ENCODE results near the gene YDJC.
"Not testable (repeated sequence)": the region's sequence is repeated elsewhere in the genome, so short reads cannot be mapped to it uniquely, and the experiment has no call there.

The YDJC gene

DNA sequence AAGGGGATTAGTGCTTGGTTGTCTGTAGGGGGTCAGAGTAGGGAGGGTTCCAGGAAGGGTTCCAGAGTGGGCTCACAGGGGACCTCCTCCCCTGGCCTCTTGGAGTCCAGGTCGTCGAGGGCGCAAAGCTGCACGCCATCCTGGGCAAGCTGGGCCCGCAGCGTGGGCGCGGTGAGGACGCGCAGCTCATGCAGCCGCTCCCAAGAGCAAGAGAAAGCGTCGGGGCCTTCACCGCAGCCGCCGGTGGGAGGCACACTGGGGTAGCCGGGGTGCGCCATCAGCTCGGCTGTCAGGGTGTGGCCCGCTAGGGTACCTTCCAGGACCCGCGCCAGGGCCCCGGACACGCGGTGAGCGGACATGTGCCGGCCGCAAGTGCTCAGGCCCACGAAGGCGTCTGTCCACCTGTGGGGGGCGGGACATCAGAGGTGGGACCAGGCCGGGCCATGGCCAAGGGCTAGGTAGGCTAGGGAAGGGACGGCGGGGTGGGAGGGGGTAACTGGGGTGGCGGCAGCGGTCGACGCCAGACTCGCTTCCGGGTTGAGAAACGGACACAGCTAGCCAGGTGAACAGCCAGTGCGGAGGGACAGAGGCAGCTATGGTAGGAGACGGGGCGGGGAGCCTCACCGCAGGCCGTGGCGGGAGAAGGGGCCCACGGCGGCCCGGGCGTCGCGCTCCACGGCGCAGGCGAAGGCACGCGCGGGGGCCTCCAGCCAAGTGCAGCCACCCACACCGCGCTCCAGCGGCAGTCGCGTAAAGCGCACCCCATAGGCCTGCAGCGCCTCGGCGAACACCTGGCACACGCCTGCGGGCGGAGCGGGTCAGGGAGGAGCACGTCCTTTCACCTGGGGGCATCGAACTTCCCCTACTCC, 1.2 kb downstream of the YDJC start:
- DNase-seq, result no peak

DNA sequence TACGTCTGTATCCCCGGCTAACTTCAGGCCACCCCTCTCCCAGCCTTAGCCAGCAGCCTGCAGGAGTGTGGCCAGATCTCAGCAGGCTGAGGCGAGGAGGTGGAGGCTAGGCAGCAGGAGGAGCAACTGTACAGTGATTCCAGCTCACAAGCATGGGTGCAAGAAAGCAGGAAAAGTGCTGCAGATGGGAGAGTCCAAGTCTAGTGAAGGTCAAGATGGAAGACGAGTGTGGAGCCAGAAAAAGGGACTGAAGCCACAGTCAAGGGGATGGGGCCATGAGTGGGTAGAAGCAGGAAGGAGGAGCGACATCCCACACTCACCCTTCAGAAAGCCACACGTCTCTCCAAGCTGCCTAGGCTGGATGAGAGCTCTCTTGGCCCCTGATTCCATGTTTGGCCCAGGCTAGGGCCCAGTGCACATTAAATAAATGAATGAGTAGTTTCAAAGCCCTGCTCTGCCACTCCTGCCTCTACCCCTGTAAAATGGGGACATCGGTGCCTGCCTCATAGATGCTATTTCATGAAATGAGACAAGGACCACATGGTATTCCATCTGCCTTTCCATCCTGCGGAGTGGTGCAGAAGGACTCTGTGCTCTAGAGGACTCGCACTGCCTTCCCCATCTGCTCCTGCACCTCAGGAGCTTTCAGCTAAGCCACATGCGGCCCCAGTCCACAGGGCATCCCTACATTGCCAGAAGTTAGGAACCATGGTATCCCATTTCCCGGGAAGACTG, 2.9 kb downstream of the YDJC start:
- DNase-seq, result no peak

DNA sequence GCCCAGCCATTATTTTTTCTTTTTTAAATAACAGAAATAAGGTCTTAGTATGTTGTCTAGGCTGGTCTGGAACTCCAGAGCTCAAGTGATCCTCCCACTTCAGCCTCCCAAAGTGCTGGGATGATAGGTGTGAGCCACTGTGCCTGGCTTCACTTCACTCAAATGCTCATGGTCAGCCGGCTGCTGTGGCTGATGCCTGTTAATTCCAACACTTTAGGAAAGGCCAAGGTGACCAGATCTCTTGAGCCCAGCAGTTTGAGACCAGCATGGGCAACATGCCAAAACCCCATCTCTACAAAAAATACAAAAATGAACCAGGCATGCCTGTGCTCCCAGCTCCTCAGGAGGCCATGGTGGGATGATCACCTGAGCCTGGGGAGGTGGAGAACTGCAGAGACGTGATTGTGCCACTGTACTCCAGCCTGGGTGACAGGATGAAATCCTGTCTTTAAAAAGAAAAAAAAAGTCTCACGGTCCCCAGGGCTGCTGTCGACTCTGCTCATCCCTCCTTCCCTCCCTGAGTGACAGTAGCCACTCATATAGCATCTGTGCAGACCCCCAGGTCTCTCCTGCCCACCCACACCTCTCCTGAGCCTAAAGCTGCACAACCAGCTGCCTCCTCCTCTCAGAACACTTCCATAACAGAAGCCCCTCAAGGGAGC, 3.6 kb downstream of the YDJC start:
- DNase-seq, result no peak

DNA sequence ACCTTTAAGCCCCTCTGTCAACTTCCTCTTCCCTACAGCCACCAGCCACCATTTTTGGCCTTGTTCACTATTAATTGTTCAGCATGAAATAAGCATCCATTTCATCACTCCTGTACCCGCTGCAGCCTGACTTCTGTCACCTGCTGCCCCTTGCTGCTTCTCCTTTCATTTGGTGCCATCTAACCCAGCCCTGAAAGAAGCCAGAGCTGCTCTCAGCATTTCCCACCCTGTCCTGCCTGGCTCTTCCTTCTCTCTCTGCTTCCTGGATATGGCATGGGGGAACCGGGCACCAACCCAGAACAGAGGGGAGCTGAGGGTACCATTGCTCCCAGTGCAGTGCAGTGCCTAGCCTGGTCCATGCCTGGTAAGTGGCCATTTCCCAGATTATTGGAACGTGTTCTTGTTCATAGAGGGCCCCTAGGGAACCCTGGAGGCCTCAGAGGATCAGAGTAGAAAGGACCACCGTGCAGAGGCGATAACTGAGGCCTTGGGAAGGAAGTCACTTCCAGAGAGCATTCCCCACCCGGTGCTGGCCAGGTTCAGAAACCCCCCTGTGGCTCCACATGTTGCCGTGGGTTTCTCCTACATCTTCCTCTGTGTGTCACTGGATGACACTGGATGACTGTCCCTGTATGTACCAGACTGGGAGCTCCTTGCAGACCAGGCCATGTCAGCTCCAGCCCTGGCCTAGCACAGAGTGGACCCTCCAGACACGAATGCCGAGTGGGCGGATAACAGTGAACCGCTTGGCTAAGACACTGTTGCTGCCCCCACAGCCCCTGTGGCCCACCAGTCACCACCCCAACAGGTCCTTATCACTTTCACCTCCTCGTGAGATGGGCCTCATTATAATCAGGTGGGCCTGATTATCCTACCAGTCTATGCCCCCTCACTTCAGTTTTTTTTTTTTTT, 4.7 kb downstream of the YDJC start:
- DNase-seq, result no peak

DNA sequence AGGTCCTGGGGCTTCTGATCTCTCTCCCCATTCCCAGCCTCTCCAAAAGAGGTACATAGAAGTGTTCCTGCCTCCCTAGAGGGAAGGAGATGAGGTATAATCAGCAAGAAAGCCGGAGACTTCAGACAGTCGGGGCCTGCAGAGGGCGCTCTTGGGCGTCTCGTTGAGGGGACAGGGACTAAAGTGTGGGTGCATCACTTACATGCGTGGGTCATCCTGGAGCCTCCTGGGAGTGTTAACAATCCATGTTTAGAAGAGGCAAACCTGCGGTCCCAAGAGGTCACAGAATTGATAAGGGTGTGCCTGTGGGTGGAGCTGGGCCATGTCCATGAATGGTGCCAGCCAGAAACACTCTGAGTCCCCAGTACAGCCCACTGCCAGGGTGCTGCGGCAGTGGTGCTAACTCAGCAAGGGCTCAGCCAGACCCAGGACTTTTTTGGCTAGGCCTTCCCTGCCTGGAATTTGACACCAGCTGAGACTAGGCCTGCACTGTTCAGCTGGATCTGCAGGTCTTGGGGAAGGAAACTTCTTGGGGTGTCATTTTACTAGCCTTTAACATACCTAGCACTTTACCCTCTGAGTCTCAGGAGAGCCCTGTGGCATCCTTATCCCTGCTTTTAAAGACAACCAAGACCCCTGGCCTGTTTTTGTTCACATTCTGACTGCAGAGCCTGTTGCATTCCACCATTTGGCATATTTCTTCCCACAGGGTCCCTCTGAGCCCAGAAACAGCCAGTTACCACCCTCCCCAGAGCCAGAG, 5.5 kb downstream of the YDJC start:
- DNase-seq, result no peak

DNA sequence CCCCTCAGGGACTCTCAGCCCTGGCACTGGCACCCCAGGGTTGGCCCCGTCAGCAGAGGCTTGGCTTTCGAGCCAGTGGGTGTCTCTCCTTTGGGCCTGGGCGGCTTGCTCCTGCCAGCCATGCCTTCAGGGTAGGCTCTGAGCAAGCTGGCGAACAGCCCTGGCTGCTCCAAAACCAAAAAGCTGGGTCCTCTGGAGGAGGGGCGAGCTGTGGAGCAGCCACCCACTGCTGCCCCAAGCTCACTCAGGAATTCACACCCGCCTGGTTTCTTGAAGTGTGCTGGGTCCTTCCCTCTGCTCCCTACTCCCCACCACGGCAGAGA, 6.2 kb downstream of the YDJC start:
- DNase-seq, result no peak

DNA sequence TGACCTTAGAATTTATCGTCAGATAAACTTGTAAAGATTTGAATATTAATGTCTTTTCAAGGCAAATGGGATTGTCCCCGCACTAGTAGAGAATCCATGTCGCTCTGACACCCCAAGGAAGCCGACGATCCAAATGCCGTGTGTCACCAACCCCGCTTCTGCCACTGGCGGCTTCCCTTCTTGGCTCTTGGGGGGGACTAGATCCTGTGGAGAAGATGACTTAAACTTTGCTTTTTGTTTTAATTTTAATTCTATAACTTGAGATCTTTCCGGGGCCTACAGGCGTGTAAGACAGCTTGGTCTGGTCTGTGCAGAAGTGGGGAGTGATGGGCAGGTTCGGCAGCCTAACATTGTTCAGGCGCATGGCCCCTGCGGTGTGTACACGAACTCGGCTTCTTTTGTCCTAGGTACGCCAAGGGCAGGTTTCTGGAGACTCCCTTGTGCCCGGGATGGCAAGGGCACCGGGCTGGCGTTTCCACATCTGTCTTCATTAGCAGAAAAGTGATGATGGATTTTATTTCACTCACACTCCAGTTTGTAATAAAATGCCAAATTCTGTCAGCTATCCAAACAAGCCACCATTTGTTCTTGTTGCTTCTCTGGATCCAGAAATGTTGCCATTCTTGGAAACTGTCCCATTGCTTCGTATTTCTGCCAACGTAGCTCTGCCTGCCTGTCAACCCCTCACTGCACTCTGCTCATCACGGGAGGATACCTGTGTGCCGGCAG, 6.7 kb downstream of the YDJC start:
- DNase-seq, result no peak

DNA sequence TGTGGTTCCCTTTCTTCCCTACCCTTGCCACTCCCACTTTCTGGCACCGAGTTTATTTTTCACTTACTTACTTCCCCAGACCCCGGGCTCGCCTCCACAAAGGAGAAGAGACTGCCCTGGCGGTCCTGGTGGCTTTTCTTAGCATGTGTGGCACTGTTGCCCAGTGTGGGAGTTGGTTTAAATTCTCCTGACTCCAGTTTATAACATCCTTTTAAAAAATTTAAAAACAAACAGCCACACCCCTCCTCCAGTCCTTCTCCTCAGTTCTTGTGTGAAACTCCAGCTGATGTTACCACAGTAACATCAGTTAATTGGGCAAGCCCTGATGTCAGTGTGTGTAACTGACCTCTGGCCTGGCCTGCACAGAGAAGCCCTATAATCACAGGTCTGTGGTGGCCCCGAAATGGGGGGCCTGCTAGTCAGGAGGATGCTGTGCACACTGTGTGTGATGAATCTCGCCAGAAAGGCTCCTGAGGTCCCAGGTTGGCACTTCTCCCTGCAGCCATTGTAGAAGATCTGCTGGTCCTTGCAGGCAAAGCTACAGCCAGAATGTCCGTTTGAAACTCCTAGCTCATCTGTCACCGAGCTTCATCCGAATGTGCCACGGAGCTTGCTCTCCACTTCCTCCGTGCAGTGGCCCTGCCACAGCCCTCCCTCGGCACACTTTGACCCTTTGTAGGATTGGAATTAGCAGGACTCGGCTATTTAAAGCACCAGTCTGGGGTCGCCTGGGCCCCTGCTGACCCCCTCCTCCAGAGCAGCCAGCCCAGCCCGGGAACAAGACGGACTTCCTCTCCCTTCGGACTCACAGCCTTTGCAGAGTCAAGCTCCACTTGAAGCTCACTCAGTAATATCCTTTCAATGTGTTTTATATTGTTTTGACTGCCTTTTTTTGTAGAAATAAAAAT, 7.6 kb downstream of the YDJC start:
- no peak for DNase-seq

DNA sequence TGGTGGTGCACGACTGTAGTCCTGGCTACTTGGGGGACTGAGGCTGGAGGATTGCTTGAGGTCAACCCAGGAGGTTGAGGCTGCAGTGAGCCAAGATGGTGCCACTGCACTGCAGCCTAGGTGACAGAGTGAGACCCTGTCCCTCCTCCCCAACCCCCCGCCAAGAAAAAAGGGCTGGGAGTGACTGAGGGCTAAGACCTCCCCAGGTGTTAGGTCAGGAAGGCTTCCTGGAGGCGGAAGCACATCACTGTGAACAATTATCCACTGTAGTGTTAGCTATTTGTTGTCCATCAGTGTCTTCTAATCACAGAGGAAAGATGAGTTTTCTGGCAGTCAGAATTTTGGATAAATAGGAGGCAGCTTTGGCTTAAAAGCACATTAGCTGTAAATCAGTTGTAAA, 8.8 kb downstream of the YDJC start:
- DNase-seq, result no peak

DNA sequence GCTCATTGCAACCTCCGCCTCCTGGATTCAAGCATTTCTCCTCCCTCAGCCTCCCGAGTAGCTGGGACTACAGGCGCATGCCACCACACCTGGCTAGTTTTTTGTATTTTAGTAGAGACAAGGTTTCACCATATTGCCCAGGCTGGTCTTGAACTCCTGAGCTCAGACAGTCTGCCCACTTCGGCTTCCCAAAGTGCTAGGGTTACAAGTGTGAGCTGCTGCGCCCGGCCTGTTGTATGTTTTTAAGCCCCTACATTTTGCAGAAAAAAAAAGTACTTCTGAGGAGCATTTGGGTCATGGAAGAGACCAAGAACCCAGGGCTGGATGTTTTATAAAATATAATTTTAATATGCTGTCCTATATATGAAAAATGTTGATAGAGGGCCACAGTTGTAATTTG, 12.5 kb downstream of the YDJC start:
- not testable (repeated sequence) for DNase-seq

DNA sequence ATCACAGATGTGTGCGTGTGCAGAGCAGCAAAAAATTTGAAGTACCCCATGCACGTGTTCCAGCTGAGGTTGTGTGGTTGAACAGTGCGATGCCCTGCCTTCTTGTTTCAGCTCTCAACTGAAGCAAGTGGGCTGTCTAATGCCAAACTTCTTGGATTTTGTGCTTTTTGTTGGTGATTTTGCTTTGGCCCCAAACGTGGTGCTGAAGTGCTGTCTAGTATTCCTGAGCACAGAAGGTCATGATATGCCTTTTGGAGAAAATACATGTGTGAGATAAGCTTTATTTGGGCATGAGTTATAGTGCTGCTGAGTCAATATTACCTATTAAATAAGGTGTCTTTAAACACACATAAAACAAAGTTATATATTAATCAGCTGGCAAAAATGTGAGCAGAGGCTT, 14.1 kb downstream of the YDJC start:
- no peak for DNase-seq

DNA sequence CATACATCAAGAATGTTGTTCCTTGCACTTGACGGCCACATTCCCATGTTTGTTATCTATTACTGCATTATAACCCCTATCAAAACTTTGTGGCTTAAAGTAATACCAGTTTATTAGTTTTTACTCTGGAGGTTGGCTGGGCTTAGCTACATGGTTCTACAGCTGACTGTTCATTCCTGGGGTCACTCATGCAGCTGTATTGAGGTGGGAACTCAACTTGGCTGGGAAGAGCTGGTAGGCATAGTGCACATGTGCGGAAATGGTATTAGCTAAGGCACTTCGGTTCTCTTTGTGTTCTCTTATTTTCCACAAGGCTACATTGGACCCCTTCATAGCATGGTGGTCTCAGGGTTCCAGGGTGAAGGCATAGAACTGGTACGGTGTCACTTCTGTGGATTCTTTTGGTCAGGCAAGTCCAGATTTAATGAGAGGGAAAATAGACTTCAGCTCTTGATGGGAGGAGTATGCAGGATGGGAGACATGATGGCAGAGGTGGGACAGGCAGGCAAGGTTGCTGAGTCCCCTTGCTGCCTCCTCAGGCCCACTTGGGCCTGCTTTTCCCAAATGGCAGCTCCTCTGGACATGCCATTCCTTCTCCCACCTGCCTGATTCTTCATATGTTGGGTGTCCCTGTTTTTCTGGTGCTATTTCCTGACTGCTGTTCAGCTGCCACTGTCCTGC, 16.1 kb downstream of the YDJC start:
- DNase-seq, result no peak

DNA sequence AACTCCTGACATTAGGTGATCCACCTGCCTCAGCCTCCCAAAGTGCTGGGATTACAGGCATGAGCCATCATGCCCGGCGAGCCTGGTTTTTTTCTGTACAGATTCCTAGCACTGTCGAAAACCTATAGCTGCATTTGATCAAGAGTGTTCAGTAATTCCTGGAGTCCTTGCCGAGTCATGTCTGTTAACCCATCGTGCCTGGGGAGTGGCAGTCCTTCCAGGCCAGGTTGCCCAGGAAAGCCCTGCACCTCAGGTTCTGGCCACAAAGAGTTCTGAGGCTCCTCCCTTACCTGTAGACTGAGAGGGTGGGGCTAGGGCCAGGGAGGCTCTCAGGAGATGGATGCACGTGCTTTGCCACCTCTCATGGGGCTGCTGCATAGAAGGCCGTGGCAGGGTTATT, 17.0 kb downstream of the YDJC start:
- DNase-seq, result no peak

DNA sequence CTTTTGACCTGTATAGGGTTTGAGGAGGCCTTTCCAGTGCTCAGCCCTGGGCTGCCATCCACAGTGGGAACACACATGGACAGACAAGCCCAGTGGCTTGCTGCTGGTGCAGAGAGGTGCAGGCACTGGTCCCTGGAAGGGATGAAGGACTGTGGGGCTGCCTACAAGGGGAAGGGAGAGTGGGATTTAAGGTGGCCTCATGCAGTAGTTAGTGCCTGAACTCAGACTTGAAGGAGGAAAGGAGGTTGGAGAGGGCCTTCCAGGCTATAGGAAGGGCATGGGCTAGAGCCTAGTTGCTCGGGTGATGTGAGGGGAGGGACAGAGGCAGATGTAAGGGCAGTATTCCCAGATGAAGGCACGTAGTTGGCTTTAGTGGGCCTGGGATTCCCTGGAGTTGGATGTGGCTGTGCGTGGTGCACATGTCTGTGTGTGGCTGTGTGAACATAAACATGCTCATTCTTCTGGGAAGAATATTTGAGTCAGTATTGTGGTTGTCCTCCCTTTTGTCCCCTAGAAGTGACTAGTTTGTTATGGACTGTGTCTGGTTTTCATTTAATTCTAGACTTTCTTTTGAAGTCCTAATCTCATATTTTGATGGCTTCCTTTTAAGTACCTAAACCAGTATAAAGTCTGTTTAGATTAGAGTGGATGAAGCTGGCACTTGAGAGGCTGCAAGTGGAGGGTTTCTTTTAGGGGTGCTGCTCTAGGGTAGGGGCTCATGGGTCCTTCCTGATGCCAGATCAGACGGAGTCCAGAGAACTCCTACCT, 18.4 kb downstream of the YDJC start:
- no peak for DNase-seq

DNA sequence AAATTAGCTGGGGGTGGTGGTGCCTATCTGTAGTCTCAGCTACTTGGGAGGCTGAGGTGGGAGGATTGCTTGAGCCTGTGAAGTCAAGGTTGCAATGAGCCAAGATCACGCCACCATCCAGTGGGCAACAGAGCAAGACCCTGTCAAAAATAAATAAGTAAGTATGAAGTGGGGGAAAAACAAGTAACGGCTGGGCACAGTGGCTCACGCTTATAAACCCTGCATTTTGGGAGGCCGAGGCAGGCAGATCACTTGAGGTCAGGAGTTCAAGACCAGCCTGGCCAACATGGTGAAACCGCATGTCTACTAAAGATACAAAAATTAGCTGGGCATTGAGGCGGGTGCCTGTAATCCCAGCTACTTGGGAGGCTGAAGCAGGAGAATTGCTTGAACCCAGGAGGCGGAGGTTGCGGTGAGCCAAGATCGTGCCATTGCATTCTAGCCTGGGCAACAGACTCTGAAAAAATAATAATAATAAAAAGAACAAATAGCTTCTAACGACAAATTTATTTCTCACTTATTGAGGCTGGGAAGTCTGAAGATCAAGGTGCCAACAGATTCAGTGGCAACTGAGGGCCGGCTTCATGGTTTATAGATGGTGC, 20.2 kb downstream of the YDJC start:
- DNase-seq, result not testable (repeated sequence)

DNA sequence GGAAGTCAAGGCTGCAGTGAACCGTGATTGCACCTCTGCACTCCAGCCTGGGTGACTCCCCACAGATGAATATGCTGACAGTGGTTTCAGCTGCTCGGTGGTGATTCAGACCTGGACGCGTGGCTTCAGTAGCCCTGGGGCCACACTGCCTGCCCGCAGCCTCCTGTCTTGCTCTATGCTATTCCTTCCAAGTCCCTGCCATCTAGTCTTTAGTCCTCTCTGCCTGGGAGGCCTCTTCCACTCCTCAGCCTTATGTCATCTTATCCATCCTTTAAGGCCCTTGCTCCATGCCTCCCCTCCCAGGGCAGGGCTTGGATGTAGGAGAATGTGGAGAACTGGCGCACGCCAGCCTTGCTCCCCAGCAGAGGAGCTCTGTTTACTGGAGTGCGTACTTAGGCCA, 23.0 kb downstream of the YDJC start:
- DNase-seq, result no peak

DNA sequence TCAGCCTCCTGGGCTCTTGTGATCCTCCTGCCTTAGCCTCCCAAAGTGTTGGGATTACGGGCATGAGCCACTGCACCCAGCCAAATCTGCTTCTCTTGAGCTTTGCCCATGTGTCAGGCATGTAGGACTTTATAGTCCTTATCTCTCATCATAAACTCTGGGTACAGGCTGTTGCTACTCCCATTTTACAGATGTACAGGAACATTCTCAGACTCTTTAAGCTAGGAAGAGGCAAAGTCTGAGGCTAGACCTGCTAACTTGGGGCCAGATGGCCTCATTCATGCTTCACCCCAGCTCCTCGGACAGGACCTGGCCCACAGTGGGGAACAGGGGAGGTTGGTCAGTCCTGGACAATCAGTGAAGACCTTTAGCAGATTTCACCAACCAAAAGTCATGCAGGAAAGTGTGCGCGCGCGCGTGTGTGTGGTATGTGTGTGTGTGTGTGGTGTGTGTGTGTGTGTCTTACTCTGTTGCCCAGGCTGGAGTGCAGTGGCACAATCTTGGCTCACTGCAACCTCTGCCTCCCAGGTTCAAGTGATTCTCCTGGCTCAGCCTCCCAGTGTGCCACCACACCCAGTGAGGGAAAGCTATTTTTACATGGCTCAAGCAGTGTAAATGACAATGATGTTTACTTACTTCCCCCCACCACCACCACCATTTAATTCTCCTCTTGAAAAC, 23.8 kb downstream of the YDJC start:
- DNase-seq, result no peak

DNA sequence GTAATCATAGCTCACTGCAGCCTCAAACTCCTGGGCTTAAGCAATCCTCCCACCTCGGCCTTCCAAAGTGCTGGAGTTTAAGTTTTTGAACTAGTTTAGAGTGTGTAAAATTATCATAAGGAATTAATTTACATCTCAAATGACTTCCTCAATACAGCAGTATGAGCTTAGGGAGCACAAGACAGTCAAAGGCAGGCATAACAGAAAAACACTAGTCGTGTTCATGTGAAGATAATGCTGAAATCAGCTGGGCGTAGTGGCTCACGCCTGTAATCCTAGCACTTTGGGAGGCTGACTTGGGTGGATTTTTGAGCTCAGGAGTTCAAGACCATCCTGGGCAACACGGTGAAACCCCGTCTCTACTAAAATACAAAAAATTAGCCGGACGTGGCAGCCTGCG, 25.8 kb downstream of the YDJC start:
- DNase-seq, result no peak
